WTC11 (cell line): ENCODE results near the gene NEK7. TPM values are rescaled to one million over a fixed set of nuclear protein-coding genes. Genes with fewer than 3 reads are reported as not detected.
A peak's percentile ranks its signal among the peaks of the same experiment; 100 is the strongest.

Source experiments
- ATAC-seq: fragments of 200-7000 bp; cut with Tn5 transposase; 2 replicates; pipeline ENCODE4 v1.10.0; 2021; ENCODE audit warnings: mild to moderate bottlenecking, moderate library complexity
- CTCF ChIA-PET: fragments of 300-600 bp; sonication (Branson Sonifier 250); formaldehyde crosslinking; loops from one replicate; lab custom pipeline; 2021; ENCODE audit warnings: antibody characterized with exemption; lab: Charles Lee
- POLR2A ChIA-PET: fragments of 350-600 bp; sonication (Branson Sonifier 250); formaldehyde crosslinking; loops from one replicate; lab custom pipeline; 2021; ENCODE audit warnings: antibody characterized with exemption; lab: Charles Lee
- DNase-seq: peaks from one replicate; pipeline ENCODE4 v3.0.0; 2021; ENCODE audit warnings: low spot score
- H3K27ac Mint-ChIP-seq: 2 replicates; pipeline ENCODE4 v1.8.0; 2021; ENCODE audit warnings: mixed read lengths
- H3K27me3 Mint-ChIP-seq: 2 replicates; pipeline ENCODE4 v1.8.0; 2021; ENCODE audit warnings: low read depth, mild to moderate bottlenecking, moderate library complexity, mixed read lengths
- H3K36me3 Mint-ChIP-seq: 2 replicates; pipeline ENCODE4 v1.8.0; 2021; ENCODE audit warnings: mixed read lengths
- H3K4me1 Mint-ChIP-seq: 2 replicates; pipeline ENCODE4 v1.8.0; 2022; ENCODE audit warnings: mixed read lengths
- H3K4me3 Mint-ChIP-seq: 2 replicates; pipeline ENCODE4 v1.8.0; 2021; ENCODE audit warnings: mild to moderate bottlenecking, moderate library complexity, mixed read lengths
- H3K9me3 Mint-ChIP-seq: 2 replicates; pipeline ENCODE4 v1.8.0; 2021; ENCODE audit warnings: mixed read lengths
- ATF1 ChIP-seq: sonication (generic); formaldehyde crosslinking; IDR thresholded peaks from 2 replicates; pipeline ENCODE4 v1.8.1; 2023; ENCODE audit warnings: mild to moderate bottlenecking, moderate library complexity, missing genetic modification reagents
- ATF3 ChIP-seq: sonication (generic); formaldehyde crosslinking; conservative IDR thresholded peaks from 2 replicates; pipeline ENCODE4 v1.8.1; 2022; ENCODE audit warnings: mild to moderate bottlenecking, missing genetic modification reagents
- CBFB ChIP-seq: sonication (generic); formaldehyde crosslinking; IDR thresholded peaks from 2 replicates; pipeline ENCODE4 v1.8.1; 2022; ENCODE audit warnings: mild to moderate bottlenecking, low read depth, missing genetic modification reagents
- CTCF ChIP-seq: fragments of 200-600 bp; IDR thresholded peaks from 2 replicates; pipeline ENCODE4 v1.8.0; 2022; ENCODE audit warnings: antibody characterized with exemption
- E2F4 ChIP-seq: sonication (generic); formaldehyde crosslinking; IDR thresholded peaks from 2 replicates; pipeline ENCODE4 v1.8.1; 2022; ENCODE audit warnings: low read depth, mild to moderate bottlenecking, moderate library complexity, missing genetic modification reagents, borderline replicate concordance
- ELF4 ChIP-seq: sonication (generic); formaldehyde crosslinking; IDR thresholded peaks from 2 replicates; pipeline ENCODE4 v1.8.1; 2022; ENCODE audit warnings: low read depth, mild to moderate bottlenecking, moderate library complexity, missing genetic modification reagents
- EMX1 ChIP-seq: fragments of 250-450 bp; sonication (Bioruptor Pico); IDR thresholded peaks from 2 replicates; pipeline ENCODE4 v1.8.0; 2021; ENCODE audit warnings: mild to moderate bottlenecking
- ESRRA ChIP-seq: sonication (generic); formaldehyde crosslinking; IDR thresholded peaks from 2 replicates; pipeline ENCODE4 v1.8.1; 2022; ENCODE audit warnings: mild to moderate bottlenecking, missing genetic modification reagents, borderline replicate concordance
- FOXJ3 ChIP-seq: sonication (generic); formaldehyde crosslinking; IDR thresholded peaks from 2 replicates; pipeline ENCODE4 v1.9.0; 2021; ENCODE audit warnings: missing genetic modification reagents, mild to moderate bottlenecking, borderline replicate concordance
- GABPB1 ChIP-seq: sonication (generic); formaldehyde crosslinking; IDR thresholded peaks from 2 replicates; pipeline ENCODE4 v1.8.1; 2023; ENCODE audit warnings: mild to moderate bottlenecking, missing genetic modification reagents
- GRHL2 ChIP-seq: fragments of 250-450 bp; sonication (Bioruptor Pico); IDR thresholded peaks from 2 replicates; pipeline ENCODE4 v1.8.0; 2022; ENCODE audit warnings: mild to moderate bottlenecking, moderate library complexity; ENCODE audit not compliant: insufficient replicate concordance, severe bottlenecking
- GTF2I ChIP-seq: fragments of 250-450 bp; sonication (Bioruptor Pico); conservative IDR thresholded peaks from 2 replicates; pipeline ENCODE4 v1.4.0; 2021; ENCODE audit warnings: mild to moderate bottlenecking
- JAZF1 ChIP-seq: fragments of 250-450 bp; sonication (Bioruptor Pico); IDR thresholded peaks from 2 replicates; pipeline ENCODE4 v1.9.0; 2021; ENCODE audit warnings: moderate library complexity, mild to moderate bottlenecking, inconsistent platforms
- NFE2L1 ChIP-seq: sonication (generic); formaldehyde crosslinking; IDR thresholded peaks from 2 replicates; pipeline ENCODE4 v1.8.1; 2023; ENCODE audit warnings: missing genetic modification reagents
- NFYB ChIP-seq: sonication (generic); formaldehyde crosslinking; conservative IDR thresholded peaks from 2 replicates; pipeline ENCODE4 v1.8.0; 2022; ENCODE audit warnings: low read depth, missing genetic modification reagents
- NR1H2 ChIP-seq: sonication (generic); formaldehyde crosslinking; IDR thresholded peaks from 2 replicates; pipeline ENCODE4 v1.9.0; 2021; ENCODE audit warnings: mild to moderate bottlenecking, moderate library complexity, missing genetic modification reagents
- NR2C2 ChIP-seq: sonication (generic); formaldehyde crosslinking; IDR thresholded peaks from 2 replicates; pipeline ENCODE4 v1.8.0; 2022; ENCODE audit warnings: mild to moderate bottlenecking, missing genetic modification reagents
- SMAD3 ChIP-seq: sonication (generic); formaldehyde crosslinking; IDR thresholded peaks from 2 replicates; pipeline ENCODE4 v1.8.0; 2022; ENCODE audit warnings: missing genetic modification reagents, mild to moderate bottlenecking, borderline replicate concordance
- SOX15 ChIP-seq: fragments of 250-450 bp; sonication (Bioruptor Pico); IDR thresholded peaks from 2 replicates; pipeline ENCODE4 v1.9.0; 2021; ENCODE audit warnings: mild to moderate bottlenecking
- TEAD1 ChIP-seq: sonication (generic); formaldehyde crosslinking; IDR thresholded peaks from 2 replicates; pipeline ENCODE4 v1.8.0; 2022; ENCODE audit warnings: mild to moderate bottlenecking, missing genetic modification reagents
- TEAD4 ChIP-seq: sonication (generic); formaldehyde crosslinking; IDR thresholded peaks from 2 replicates; pipeline ENCODE4 v1.8.0; 2022; ENCODE audit warnings: mild to moderate bottlenecking, missing genetic modification reagents
- TP53 ChIP-seq: sonication (generic); formaldehyde crosslinking; IDR thresholded peaks from 2 replicates; pipeline ENCODE4 v1.8.1; 2023; ENCODE audit warnings: mild to moderate bottlenecking, missing genetic modification reagents
- ZNF138 ChIP-seq: sonication (generic); formaldehyde crosslinking; conservative IDR thresholded peaks from 2 replicates; pipeline ENCODE4 v1.8.1; 2022; ENCODE audit warnings: mild to moderate bottlenecking, moderate library complexity, missing genetic modification reagents
- ZNF219 ChIP-seq: sonication (generic); formaldehyde crosslinking; IDR thresholded peaks from 2 replicates; pipeline ENCODE4 v1.8.0; 2023; ENCODE audit warnings: missing genetic modification reagents, mild to moderate bottlenecking, borderline replicate concordance
- ZNF317 ChIP-seq: sonication (generic); formaldehyde crosslinking; IDR thresholded peaks from 2 replicates; pipeline ENCODE4 v1.8.1; 2023; ENCODE audit warnings: low read depth, mild to moderate bottlenecking, moderate library complexity, missing genetic modification reagents, borderline replicate concordance
- ZNF396 ChIP-seq: fragments of 250-450 bp; sonication (Bioruptor Pico); IDR thresholded peaks from 2 replicates; pipeline ENCODE4 v1.8.0; 2021; ENCODE audit warnings: mild to moderate bottlenecking, moderate library complexity, borderline replicate concordance
- ZNF416 ChIP-seq: fragments of 250-450 bp; sonication (Bioruptor Pico); IDR thresholded peaks from 2 replicates; pipeline ENCODE4 v1.9.0; 2021; ENCODE audit warnings: mild to moderate bottlenecking, inconsistent platforms
- ZNF423 ChIP-seq: fragments of 250-450 bp; sonication (Bioruptor Pico); IDR thresholded peaks from 2 replicates; pipeline ENCODE4 v2.1.2; 2022; ENCODE audit warnings: mild to moderate bottlenecking, moderate library complexity
- total RNA-seq: library from RNA; stranded (reverse); gene quantifications from 3 replicates; pipeline ENCODE4 v1.2.3, GENCODE V29; 2021
- TF ChIP-seq, protein P1 (sequence below): fragments of 250-450 bp; sonication (Bioruptor Pico); IDR thresholded peaks from 2 replicates; pipeline ENCODE4 v1.9.0; 2021; ENCODE audit warnings: mild to moderate bottlenecking
- TF ChIP-seq, protein P2 (sequence below): sonication (generic); formaldehyde crosslinking; IDR thresholded peaks from 2 replicates; pipeline ENCODE4 v1.8.0; 2022; ENCODE audit warnings: missing genetic modification reagents

Gene NEK7
- total RNA-seq, 1 experiment from 2014 or later: 10.3 TPM

DNA sequence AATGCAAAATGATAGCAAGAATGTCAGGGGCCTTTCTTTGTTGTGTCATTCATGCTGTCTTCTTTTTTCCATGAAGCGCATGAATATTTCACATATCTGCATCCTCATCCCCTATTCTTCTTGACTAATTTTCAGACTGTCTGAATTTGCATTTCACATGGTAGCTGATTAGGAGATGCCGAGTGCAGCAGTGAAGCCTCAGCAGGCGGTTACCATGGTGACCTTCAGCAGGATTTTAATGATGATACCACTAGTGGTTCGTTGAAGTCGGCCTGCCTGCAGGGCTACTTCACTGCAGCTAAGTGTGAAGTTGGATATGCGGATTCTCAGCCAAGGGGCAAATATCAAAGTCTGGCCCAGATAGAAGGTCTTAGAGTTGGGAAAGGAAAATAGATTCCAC is 141.8 kb downstream of the NEK7 start:
- peak; percentile 91 for ATAC-seq
- peak overlapping the region; percentile 85; the same call in 1 of the 2 replicates for H3K27ac Mint-ChIP-seq
- H3K9me3 Mint-ChIP-seq: no peaks in the 10 kb centered on the region
- H3K4me3 Mint-ChIP-seq: no peak overlapping the region
- ChIA-PET POLR2A (no interaction called here), CTCF (no interaction called here)
- peak; percentile 26 for DNase-seq
- TF ChIP-seq ZNF416 (CRISPR knock-in tag) (no peak), SOX15 (CRISPR knock-in tag) (no peak), GRHL2 (no peak), E2F4 (no peak), ELF4 (CRISPR knock-in tag) (no peak), NR1H2 (CRISPR knock-in tag) (no peak), ZNF423 (CRISPR knock-in tag) (no peak), CTCF (no peak), EMX1 (CRISPR knock-in tag) (no peak), NFYB (no peak), FOXJ3 (CRISPR knock-in tag) (no peak), NR2C2 (CRISPR knock-in tag) (no peak), TEAD1 (CRISPR knock-in tag) (no peak), NFE2L1 (CRISPR knock-in tag) (no peak), ZNF396 (CRISPR knock-in tag) (no peak), TEAD4 (CRISPR knock-in tag) (no peak)
- TF ChIP-seq, protein P1, sequence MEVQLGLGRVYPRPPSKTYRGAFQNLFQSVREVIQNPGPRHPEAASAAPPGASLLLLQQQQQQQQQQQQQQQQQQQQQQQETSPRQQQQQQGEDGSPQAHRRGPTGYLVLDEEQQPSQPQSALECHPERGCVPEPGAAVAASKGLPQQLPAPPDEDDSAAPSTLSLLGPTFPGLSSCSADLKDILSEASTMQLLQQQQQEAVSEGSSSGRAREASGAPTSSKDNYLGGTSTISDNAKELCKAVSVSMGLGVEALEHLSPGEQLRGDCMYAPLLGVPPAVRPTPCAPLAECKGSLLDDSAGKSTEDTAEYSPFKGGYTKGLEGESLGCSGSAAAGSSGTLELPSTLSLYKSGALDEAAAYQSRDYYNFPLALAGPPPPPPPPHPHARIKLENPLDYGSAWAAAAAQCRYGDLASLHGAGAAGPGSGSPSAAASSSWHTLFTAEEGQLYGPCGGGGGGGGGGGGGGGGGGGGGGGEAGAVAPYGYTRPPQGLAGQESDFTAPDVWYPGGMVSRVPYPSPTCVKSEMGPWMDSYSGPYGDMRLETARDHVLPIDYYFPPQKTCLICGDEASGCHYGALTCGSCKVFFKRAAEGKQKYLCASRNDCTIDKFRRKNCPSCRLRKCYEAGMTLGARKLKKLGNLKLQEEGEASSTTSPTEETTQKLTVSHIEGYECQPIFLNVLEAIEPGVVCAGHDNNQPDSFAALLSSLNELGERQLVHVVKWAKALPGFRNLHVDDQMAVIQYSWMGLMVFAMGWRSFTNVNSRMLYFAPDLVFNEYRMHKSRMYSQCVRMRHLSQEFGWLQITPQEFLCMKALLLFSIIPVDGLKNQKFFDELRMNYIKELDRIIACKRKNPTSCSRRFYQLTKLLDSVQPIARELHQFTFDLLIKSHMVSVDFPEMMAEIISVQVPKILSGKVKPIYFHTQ (CRISPR knock-in tag): no peak
- no peaks in the 10 kb centered on the region for H3K36me3 Mint-ChIP-seq
- peaks cover 25% of the 10 kb centered on the region for H3K4me1 Mint-ChIP-seq
- no peaks in the 10 kb centered on the region for H3K27me3 Mint-ChIP-seq

DNA sequence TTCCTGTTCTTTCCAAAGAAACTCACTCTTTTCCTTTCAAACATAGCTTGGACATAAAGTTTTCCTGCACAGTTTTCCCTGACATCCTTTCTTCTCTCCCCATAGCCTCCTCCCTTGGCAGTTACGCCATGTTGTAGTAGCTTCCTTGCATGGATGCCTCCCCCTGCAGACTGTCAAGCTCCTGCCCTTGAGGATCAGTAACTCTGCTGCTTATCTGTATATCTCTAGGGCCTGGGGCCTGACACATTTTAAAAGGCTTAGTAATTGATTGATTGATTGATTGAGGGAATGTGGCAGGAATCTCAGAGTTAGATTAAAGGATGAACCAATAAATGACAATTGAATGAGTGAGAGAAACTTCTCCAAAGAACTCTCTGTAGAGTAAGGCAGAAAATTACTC is 143.7 kb downstream of the NEK7 start:
- no peak overlapping the region; the same call in 1 of the 2 replicates for H3K27ac Mint-ChIP-seq
- no peaks in the 10 kb centered on the region for H3K36me3 Mint-ChIP-seq
- CTCF ChIA-PET: no interaction called here
- TF ChIP-seq ZNF317 (no peak), ZNF138 (CRISPR knock-in tag) (no peak), SMAD3 (CRISPR knock-in tag) (no peak), GTF2I (CRISPR knock-in tag) (no peak), JAZF1 (CRISPR knock-in tag) (no peak), EMX1 (CRISPR knock-in tag) (no peak), CBFB (CRISPR knock-in tag) (no peak), GABPB1 (CRISPR knock-in tag) (no peak), ATF1 (CRISPR knock-in tag) (no peak), TP53 (CRISPR knock-in tag) (no peak), ATF3 (CRISPR knock-in tag) (no peak), ZNF396 (CRISPR knock-in tag) (no peak), ZNF219 (CRISPR knock-in tag) (no peak), ESRRA (no peak), TEAD4 (CRISPR knock-in tag) (no peak), ZNF423 (CRISPR knock-in tag) (no peak)
- TF ChIP-seq, protein P2, sequence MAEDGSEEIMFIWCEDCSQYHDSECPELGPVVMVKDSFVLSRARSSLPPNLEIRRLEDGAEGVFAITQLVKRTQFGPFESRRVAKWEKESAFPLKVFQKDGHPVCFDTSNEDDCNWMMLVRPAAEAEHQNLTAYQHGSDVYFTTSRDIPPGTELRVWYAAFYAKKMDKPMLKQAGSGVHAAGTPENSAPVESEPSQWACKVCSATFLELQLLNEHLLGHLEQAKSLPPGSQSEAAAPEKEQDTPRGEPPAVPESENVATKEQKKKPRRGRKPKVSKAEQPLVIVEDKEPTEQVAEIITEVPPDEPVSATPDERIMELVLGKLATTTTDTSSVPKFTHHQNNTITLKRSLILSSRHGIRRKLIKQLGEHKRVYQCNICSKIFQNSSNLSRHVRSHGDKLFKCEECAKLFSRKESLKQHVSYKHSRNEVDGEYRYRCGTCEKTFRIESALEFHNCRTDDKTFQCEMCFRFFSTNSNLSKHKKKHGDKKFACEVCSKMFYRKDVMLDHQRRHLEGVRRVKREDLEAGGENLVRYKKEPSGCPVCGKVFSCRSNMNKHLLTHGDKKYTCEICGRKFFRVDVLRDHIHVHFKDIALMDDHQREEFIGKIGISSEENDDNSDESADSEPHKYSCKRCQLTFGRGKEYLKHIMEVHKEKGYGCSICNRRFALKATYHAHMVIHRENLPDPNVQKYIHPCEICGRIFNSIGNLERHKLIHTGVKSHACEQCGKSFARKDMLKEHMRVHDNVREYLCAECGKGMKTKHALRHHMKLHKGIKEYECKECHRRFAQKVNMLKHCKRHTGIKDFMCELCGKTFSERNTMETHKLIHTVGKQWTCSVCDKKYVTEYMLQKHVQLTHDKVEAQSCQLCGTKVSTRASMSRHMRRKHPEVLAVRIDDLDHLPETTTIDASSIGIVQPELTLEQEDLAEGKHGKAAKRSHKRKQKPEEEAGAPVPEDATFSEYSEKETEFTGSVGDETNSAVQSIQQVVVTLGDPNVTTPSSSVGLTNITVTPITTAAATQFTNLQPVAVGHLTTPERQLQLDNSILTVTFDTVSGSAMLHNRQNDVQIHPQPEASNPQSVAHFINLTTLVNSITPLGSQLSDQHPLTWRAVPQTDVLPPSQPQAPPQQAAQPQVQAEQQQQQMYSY: no peak
- H3K4me1 Mint-ChIP-seq: peaks cover 19% of the 10 kb centered on the region
- no peak overlapping the region for H3K4me3 Mint-ChIP-seq
- DNase-seq (no peak), ATAC-seq (peak; percentile 48; the same call in 1 of the 2 replicates)
- H3K9me3 Mint-ChIP-seq: no peaks in the 10 kb centered on the region
- H3K27me3 Mint-ChIP-seq: no peaks in the 10 kb centered on the region
- POLR2A ChIA-PET: no interaction called here
